ENCODE results near the gene EIF3D.

DNA sequence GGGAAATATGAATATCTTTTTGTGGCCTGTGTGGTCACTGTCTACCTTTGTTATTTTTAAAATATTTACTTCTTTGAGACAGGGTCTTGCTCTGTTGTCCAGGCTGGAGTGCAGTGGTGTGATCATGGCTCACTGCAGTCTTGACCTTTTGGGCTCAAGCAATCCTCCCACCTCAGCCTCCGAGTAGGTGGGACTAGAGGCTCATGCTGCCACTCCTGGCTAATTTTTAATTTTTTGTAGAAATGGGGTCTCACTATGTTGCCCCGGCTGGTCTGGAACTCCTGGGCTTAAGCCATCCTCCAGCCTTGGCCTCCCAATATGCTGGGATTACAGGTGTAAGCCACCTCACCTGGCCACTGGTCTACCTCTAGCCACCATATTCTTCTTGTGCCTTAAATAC is 3.5 kb upstream of the EIF3D start:
- TF ChIP-seq CTCF (IDR thresholded peaks at IDR 0.05) (no peak), POLR2A (IDR thresholded peaks at IDR 0.05) (no peak)
